HL-60 (cell line): ENCODE data around the gene EGFL6.

Experiments used
- DNase-seq, 2 experiments: peaks; one replicate each; pipeline ENCODE4 v3.0.0-alpha.2; 2010 to 2020; ENCODE audit warnings: low read depth in 1 of 2, low spot score in 1 of 2
- H3K27ac ChIP-seq: fragments of 250-450 bp; sonication (Bioruptor Pico); replicated peaks from 2 replicates; pipeline ENCODE4 v1.5.1; 2020; ENCODE audit warnings: mild to moderate bottlenecking, moderate library complexity
- H3K27me3 ChIP-seq: fragments of 250-450 bp; sonication (Bioruptor Pico); 2 replicates; pipeline ENCODE4 v1.5.1; 2021; ENCODE audit warnings: mild to moderate bottlenecking, moderate library complexity; ENCODE audit not compliant: insufficient read depth, poor library complexity, severe bottlenecking
- H3K4me3 ChIP-seq: replicated peaks from 2 replicates; pipeline ENCODE4 v1.5.1; 2011; ENCODE audit warnings: mild to moderate bottlenecking, control low read depth, low read length; ENCODE audit not compliant: insufficient read depth
- CTCF ChIP-seq: IDR thresholded peaks from one replicate; pipeline ENCODE4 v1.5.1; 2011; ENCODE audit warnings: low read length, control low read depth, inconsistent platforms; ENCODE audit not compliant: insufficient read depth
- GABPA ChIP-seq: IDR thresholded peaks from 2 replicates; pipeline ENCODE4 v1.6.1; 2012; ENCODE audit warnings: low read depth
- POLR2AphosphoS5 ChIP-seq: IDR thresholded peaks from 2 replicates; pipeline ENCODE4 v1.6.1; 2012; ENCODE audit warnings: low read depth
- REST ChIP-seq: IDR thresholded peaks from 2 replicates; pipeline ENCODE4 v1.6.1; 2012; ENCODE audit warnings: low read depth; ENCODE audit not compliant: insufficient replicate concordance
- SPI1 ChIP-seq: IDR thresholded peaks from 2 replicates; pipeline ENCODE4 v1.6.1; 2012; ENCODE audit warnings: low read depth, mild to moderate bottlenecking, borderline replicate concordance
- long read RNA-seq: library from polyadenylated mRNA; unstranded; transcript quantifications from one replicate; pipeline ENCODE4 v2.0.0, GENCODE V29; 2020

Gene EGFL6
- long read RNA-seq: 0 reads

DNA sequence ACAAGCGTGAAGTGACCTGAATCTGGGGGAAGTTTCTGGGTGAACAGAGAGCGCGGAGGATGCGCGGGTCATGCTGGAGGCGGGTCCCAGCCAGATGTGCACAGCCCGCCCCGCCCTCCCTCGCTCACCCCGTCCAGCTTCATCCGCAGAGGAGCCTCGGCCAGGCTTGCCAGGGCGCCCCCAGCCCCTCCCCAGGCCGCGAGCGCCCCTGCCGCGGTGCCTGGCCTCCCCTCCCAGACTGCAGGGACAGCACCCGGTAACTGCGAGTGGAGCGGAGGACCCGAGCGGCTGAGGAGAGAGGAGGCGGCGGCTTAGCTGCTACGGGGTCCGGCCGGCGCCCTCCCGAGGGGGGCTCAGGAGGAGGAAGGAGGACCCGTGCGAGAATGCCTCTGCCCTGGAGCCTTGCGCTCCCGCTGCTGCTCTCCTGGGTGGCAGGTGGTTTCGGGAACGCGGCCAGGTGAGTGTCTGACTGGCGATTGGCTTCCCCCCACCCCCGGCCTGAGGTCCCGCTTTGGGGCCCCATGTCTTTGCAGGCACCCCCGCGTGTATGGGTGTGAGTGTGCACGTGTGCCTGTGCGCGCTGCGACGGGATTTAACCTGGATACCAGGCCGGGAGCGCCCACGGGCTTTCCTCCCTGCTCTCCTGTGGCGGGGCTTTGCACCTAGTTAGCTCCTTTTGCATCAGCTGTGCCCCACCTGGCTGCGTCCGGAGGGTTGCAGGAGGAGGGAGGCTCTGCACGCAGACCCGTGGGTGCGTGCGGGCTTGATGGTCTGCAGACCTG, at the start of gene EGFL6:
Gene EGFL6 (plus strand): TSS at position 123 of the 782 bp plus-strand sequence. CDS start 261 bp downstream, at position 384.
- DNase-seq: no peak
- H3K27ac ChIP-seq: no peak within 1 kb of the TSS
- TF ChIP-seq POLR2AphosphoS5: no peak
- no peak for TF ChIP-seq SPI1
- TF ChIP-seq GABPA: no peak
- no peak within 1 kb of the TSS for H3K4me3 ChIP-seq
- peaks cover 24% of the 10 kb centered on the region for H3K27me3 ChIP-seq

- DNase-seq: no peak
- no peaks in the 10 kb centered on the region for H3K27me3 ChIP-seq
- TF ChIP-seq SPI1 (no peak), POLR2AphosphoS5 (no peak), GABPA (no peak), CTCF (no peak), REST (no peak)
- H3K27ac ChIP-seq: no peak overlapping the region
- no peak overlapping the region for H3K4me3 ChIP-seq
Observed at GRCh38 chrX:13520351-13520750, 49.0 kb upstream of the EGFL6 start.

GRCh38 chrX:13520936-13521335, 48.5 kb upstream of the EGFL6 start:
- no peak for TF ChIP-seq GABPA
- TF ChIP-seq POLR2AphosphoS5: no peak
- TF ChIP-seq CTCF: no peak
- no peak for TF ChIP-seq SPI1
- TF ChIP-seq REST: no peak
- Histone ChIP-seq H3K4me3 (no peak overlapping the region), H3K27me3 (no peaks in the 10 kb centered on the region), H3K27ac (no peak overlapping the region)
- DNase-seq: no peak

DNA sequence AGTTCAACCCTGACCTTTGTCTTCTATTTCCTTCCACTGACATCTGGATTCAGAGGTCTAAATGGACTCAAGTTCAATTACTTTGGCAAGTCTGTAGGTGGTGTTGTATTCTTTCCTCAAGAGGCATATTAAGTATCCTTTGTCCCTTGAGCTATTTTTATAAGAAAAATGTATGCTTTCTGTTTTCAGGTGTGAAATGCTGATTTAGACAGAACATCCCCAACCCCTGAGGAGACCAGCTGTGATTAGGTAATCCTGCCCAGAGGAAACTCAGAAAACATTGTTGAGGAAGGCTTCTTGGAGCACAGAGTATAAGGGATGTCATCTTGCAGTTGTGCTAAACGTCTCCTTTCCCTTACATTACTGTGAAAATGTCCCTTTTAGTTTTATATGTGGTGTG, 46.6 kb upstream of the EGFL6 start:
- no peak for DNase-seq
- TF ChIP-seq CTCF: no peak
- no peak for TF ChIP-seq SPI1
- TF ChIP-seq REST: no peak
- TF ChIP-seq GABPA: no peak
- no peak for TF ChIP-seq POLR2AphosphoS5
- no peaks in the 10 kb centered on the region for H3K27me3 ChIP-seq
- H3K27ac ChIP-seq: no peak overlapping the region
- no peak overlapping the region for H3K4me3 ChIP-seq
